Superior temporal gyrus (tissue), 1 donor: Measurements from ENCODE around the gene FKBP15.
"Not testable (repeated sequence)": the region's sequence is repeated elsewhere in the genome, so short reads cannot be mapped to it uniquely, and the experiment has no call there.

Experiments used
- DNase-seq: peaks from one replicate; pipeline ENCODE4 v3.0.0-alpha.2; 2016; ENCODE audit errors: extremely low spot score

The FKBP15 gene, protein sequence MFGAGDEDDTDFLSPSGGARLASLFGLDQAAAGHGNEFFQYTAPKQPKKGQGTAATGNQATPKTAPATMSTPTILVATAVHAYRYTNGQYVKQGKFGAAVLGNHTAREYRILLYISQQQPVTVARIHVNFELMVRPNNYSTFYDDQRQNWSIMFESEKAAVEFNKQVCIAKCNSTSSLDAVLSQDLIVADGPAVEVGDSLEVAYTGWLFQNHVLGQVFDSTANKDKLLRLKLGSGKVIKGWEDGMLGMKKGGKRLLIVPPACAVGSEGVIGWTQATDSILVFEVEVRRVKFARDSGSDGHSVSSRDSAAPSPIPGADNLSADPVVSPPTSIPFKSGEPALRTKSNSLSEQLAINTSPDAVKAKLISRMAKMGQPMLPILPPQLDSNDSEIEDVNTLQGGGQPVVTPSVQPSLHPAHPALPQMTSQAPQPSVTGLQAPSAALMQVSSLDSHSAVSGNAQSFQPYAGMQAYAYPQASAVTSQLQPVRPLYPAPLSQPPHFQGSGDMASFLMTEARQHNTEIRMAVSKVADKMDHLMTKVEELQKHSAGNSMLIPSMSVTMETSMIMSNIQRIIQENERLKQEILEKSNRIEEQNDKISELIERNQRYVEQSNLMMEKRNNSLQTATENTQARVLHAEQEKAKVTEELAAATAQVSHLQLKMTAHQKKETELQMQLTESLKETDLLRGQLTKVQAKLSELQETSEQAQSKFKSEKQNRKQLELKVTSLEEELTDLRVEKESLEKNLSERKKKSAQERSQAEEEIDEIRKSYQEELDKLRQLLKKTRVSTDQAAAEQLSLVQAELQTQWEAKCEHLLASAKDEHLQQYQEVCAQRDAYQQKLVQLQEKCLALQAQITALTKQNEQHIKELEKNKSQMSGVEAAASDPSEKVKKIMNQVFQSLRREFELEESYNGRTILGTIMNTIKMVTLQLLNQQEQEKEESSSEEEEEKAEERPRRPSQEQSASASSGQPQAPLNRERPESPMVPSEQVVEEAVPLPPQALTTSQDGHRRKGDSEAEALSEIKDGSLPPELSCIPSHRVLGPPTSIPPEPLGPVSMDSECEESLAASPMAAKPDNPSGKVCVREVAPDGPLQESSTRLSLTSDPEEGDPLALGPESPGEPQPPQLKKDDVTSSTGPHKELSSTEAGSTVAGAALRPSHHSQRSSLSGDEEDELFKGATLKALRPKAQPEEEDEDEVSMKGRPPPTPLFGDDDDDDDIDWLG

DNA sequence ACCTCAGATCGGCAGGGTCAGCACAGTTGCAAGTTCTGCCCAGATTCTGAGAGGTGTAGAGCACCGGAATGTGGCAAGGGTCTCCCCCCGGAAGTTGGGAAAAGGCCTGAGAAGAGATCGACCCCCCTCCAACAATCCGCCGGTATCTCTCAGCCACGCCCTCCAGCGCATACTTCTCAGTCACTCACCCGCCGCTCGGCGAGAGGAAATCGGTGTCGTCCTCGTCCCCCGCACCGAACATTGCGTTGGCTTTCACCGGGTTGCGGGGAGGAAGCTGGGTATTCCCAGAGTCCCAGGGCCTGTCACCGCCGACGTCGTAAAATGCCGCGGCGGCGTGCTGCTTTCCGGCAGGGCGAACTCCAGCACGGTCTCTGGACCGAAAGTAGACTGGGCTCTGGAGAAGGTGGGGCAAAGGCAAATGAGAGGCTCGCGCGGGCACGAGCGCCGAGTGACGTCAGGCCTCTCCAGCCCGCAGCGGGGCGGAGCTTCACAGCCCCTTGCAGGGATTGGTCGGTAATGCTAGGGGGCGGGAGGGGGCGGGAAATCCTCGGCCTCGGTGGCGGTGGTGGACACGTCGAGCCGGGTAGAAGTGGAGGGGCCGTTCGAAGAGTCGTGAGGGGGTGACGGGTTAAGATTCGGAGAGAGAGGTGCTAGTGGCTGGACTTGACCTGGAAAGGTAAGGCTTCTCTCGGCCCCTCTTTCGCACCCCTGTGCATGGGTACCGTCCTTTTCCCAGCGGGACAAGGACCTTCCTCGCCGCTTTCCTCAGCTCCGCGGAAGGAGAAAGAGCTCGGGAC lies at the start of gene FKBP15, which contains the start of gene SLC31A1:
Gene FKBP15 (minus strand): TSS at position 275 of the 797 bp plus-strand sequence. CDS start 34 bp downstream, at position 241.
Gene SLC31A1 (plus strand): TSS at position 542 of the 797 bp plus-strand sequence. CDS start 34,605 bp downstream, outside the sequence.
- peak; percentile 99 for DNase-seq

- no peak for DNase-seq
These were observed 48.8 kb upstream of the FKBP15 start for GRCh38 chr9:113269871-113270270.

GRCh38 chr9:113269355-113269754 lies 48.3 kb upstream of the FKBP15 start:
- DNase-seq, result no peak

DNA sequence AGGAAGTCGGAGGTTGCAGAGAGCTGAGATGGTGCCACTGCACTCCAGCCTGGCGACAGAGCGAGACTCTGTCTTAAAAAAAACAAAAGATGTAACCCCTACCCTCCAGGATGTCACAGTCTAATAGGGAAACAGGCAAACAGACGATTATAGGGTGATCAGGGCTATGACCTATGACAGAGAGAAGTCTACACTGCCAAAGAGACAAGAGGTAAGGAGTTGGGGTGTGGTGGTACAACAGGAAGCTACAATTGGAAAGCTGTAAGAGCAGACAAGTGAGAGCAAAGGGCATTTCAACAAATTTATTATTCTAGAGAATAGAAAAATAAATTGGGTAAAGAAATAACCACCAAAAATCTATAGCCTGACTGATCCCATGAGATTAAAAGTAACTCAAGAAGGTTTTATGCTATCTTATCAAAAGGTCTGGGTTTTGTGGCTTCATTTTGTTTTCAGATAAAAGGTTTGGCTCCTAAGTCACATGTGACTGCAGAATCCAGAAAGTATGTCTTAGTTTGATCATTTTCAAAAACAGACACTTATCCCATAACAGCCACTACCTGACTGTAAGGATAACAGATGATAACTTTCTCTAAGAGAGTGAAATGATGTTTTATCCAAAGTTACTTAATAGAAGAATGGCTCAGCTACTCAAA lies 47.0 kb upstream of the FKBP15 start:
- no peak for DNase-seq

- no peak for DNase-seq
These were observed 45.1 kb upstream of the FKBP15 start for GRCh38 chr9:113266174-113266573.

DNA sequence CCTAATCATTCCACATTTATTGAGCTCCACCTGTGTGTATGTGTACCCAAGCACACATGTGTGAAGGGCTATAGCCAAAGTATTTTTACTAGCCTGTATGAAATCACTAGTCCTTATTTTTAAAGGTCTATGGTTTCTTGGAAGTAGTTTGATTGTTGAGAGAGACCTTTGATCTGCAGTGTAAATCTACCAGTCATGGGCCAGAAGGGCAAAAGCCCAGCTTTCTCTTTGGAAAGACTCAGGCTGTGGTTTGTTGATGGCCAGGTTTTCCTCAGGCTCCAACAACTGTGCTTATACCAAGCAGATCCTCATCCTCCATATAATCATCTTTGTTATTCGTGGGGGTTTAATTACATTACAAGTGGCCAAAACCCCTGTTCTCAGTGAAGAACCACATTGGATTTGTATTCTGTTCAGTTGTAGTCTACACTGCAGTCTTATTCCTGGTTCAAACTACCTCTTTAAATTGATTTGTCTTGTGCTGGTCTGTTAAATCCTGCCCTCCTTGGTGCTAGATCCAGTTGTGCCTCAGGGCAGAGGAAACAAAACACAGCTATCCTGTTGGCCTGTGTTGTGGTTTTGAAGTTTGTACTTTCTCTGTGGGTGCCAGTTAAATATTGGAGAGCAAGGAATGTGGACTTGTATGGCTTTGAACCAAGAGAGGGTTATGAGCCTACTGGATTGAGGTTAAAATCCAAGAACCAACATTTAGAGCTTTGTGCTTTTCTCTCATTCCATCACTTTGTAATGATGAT lies 41.0 kb upstream of the FKBP15 start:
- no peak for DNase-seq

GRCh38 chr9:113258282-113258681 lies 37.2 kb upstream of the FKBP15 start:
- DNase-seq, result no peak

DNA sequence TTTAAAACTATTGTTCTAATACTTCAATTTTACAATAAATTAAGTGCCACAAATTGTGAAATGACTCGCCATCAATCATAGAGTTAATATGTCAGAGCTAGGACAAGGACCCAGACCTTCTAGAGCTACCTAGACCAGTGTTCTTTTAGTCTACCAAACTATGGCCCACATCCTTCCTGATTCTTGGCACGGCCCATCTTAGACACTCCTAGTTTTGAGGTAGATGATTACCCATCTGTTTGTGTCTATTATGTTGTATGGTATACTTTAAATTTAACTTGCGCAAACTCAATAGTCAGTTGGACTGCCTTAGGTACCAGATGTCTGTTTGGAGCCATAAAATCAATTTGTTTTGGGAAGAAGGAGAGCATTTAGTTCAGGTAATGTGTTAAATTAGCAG lies 36.8 kb upstream of the FKBP15 start:
- no peak for DNase-seq

GRCh38 chr9:113255438-113255837 lies 34.4 kb upstream of the FKBP15 start:
- DNase-seq, result no peak

- DNase-seq, result no peak
These were observed 33.9 kb upstream of the FKBP15 start for GRCh38 chr9:113254991-113255390.

DNA sequence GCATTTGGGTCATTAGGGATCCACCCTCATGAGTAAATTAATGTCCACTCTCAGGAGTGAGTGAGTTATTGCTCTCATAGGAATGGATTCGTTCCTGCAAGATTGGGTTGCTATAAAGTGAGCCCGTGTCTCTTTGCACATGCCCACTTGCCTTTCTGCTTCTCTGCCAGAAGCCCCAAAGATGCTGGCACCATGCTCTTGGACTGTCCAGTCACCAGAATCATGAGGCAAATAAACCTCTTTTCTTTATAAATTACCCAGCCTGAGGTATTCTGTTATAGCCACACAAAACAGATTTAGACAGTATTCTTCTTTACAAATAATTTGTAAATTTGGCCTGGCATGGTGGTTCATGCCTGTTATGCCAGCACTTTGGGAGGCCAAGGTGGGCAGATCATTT lies 29.7 kb upstream of the FKBP15 start:
- no peak for DNase-seq

DNA sequence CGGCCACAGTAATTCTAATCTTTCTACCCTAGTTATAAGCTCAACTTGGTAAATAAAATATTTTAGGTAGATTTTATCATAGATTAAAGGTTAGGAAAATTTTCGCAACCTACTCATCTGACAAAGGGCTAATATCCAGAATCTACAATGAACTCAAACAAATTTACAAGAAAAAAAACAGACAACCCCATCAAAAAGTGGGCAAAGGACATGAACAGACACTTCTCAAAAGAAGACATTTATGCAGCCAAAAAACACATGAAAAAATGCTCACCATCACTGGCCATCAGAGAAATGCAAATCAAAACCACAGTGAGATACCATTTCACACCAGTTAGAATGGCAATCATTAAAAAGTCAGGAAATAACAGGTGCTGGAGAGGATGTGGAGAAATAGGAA lies 28.6 kb upstream of the FKBP15 start:
- not testable (repeated sequence) for DNase-seq

DNA sequence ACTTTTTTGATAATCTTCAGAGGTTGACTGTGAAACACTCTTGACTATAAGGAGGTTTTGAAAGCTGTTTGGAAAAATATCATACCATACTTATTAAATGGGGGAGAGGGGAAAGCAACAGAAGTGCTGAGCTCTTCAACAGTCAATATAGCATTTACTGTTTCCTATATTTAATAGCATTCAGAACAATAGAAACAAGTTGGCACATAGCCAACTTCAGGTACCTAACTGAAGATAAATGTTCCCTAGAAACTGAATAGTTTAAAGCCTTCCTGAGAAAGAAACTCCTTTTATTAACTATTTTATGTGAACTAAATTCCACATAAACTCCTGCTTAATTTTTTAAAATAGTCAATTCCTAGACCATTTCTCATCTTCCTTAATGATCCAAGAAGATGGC lies 26.6 kb upstream of the FKBP15 start:
- no peak for DNase-seq

- DNase-seq, result no peak
These were observed 25.9 kb upstream of the FKBP15 start for GRCh38 chr9:113246928-113247327.

DNA sequence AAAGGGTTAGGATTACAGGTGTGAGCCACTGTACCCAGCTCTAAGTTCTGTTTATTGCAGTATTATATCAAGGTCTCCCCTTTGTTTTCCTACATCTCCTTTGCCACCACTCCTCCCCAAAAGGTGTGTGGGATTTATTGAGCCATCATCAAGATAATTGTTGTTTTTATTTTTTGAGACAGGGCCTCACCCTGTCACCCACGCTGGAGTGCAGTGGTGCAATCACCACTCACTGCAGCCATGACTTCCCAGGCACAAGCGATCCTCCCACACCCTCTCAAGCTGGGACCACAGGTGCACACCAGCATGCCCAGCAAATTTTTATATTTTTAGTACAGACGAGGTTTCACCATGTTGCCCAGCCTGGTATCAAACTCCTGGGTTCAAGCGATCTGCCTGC lies 24.8 kb upstream of the FKBP15 start:
- no peak for DNase-seq

DNA sequence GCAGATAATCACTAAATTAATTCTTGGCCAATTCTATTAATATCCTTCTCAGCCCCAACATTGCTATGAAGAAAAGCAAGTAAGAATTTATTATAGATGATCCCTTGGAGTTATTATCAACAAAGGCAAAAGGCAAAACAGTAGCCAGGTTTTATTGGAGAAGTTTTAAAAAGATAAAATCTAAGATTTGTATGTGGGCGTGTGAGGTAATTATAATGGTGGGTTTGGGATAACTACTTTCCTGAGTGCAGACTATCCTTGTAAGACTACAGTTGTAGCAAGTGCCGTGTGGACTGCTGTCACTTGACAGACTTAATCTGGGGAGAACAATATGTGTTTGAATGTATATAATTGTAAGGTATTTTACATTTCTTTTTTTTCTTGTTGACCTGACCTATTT lies 23.5 kb upstream of the FKBP15 start:
- DNase-seq, result no peak

GRCh38 chr9:113241161-113241560 lies 20.1 kb upstream of the FKBP15 start:
- DNase-seq, result no peak

- DNase-seq, result no peak
These were observed 17.8 kb upstream of the FKBP15 start for GRCh38 chr9:113238859-113239232.

GRCh38 chr9:113238202-113238858 lies 17.3 kb upstream of the FKBP15 start:
- DNase-seq, result no peak
